ENCODE results near the gene FGD2. TPM values are rescaled to one million over a fixed set of nuclear protein-coding genes. Genes with fewer than 3 reads are reported as not detected.

FGD2 gene
- polyA plus RNA-seq, 1 experiment, result not detected

GRCh38 chr6:37030599-37030998 is 25.1 kb downstream of the FGD2 start:
- ChIA-PET CTCF (interaction anchor here (1.9 to 16.0 kb wide), 4 partner anchors 11 to 178 kb away, joined by 6 to 597 read pairs (median 55); partner anchors contain the start of gene PIM1), POLR2A (interaction anchor here (0.6 to 0.8 kb wide), 2 partner anchors 18 to 30 kb away, joined by 3 to 4 read pairs; no protein-coding TSS in a partner anchor)
- no peak for DNase-seq (ENCODE audit: low read depth, low spot score)
- H3K27ac ChIP-seq (ENCODE audit: low read depth, low read length), result no peak overlapping the region
- H3K9me3 ChIP-seq (ENCODE audit: control insufficient read depth, insufficient read depth, low read length), result no peaks in the 10 kb centered on the region
- H3K4me3 ChIP-seq (ENCODE audit: low read depth, low read length), result no peak overlapping the region
- no peak for TF ChIP-seq CTCF (IDR thresholded peaks at IDR 0.05; ENCODE audit: low read depth, low read length)
- no peaks in the 10 kb centered on the region for H3K27me3 ChIP-seq (ENCODE audit: control insufficient read depth, insufficient read depth, low read length)

- H3K4me3 ChIP-seq (ENCODE audit: low read depth, low read length), result no peak overlapping the region
- TF ChIP-seq CTCF (IDR thresholded peaks at IDR 0.05; ENCODE audit: low read depth, low read length), result no peak
- H3K27me3 ChIP-seq (ENCODE audit: control insufficient read depth, insufficient read depth, low read length), result no peaks in the 10 kb centered on the region
- no peak overlapping the region for H3K27ac ChIP-seq (ENCODE audit: low read depth, low read length)
- DNase-seq (ENCODE audit: low read depth, low spot score), result no peak
- CTCF ChIA-PET, result interaction anchor here (1.0 to 16.0 kb wide), 4 partner anchors 13 to 176 kb away, joined by 3 to 597 read pairs (median 28); no protein-coding TSS in a partner anchor
- no peaks in the 10 kb centered on the region for H3K9me3 ChIP-seq (ENCODE audit: control insufficient read depth, insufficient read depth, low read length)
- POLR2A ChIA-PET, result no interaction called here
Observed at GRCh38 chr6:37032239-37032638, 26.8 kb downstream of the FGD2 start.

- ChIA-PET POLR2A (no interaction called here), CTCF (interaction anchor here (1.6 to 2.5 kb wide), 3 partner anchors 12 to 177 kb away, joined by 6 to 9 read pairs (median 9); no protein-coding TSS in a partner anchor)
- H3K27ac ChIP-seq (ENCODE audit: low read depth, low read length), result no peak overlapping the region
- no peak for TF ChIP-seq CTCF (IDR thresholded peaks at IDR 0.05; ENCODE audit: low read depth, low read length)
- no peak for DNase-seq (ENCODE audit: low read depth, low spot score)
- H3K9me3 ChIP-seq (ENCODE audit: control insufficient read depth, insufficient read depth, low read length), result no peaks in the 10 kb centered on the region
- peaks cover 5% of the 10 kb centered on the region for H3K27me3 ChIP-seq (ENCODE audit: control insufficient read depth, insufficient read depth, low read length)
- H3K4me3 ChIP-seq (ENCODE audit: low read depth, low read length), result no peak overlapping the region
Observed at GRCh38 chr6:37033255-37033654, 27.8 kb downstream of the FGD2 start.

- no peak for TF ChIP-seq CTCF (IDR thresholded peaks at IDR 0.05; ENCODE audit: low read depth, low read length)
- no peak for DNase-seq (ENCODE audit: low read depth, low spot score)
- H3K27ac ChIP-seq (ENCODE audit: low read depth, low read length), result no peak overlapping the region
- peaks cover 5% of the 10 kb centered on the region for H3K27me3 ChIP-seq (ENCODE audit: control insufficient read depth, insufficient read depth, low read length)
- H3K4me3 ChIP-seq (ENCODE audit: low read depth, low read length), result no peak overlapping the region
- CTCF ChIA-PET, result interaction anchor here (0.7 to 2.5 kb wide), 6 partner anchors 12 to 267 kb away, joined by 3 to 9 read pairs (median 5); no protein-coding TSS in a partner anchor
- POLR2A ChIA-PET, result interaction anchor here (0.6 kb wide), 2 partner anchors 42 to 64 kb away, joined by 3 to 4 read pairs; no protein-coding TSS in a partner anchor
- no peaks in the 10 kb centered on the region for H3K9me3 ChIP-seq (ENCODE audit: control insufficient read depth, insufficient read depth, low read length)
Observed at GRCh38 chr6:37033819-37034795, 28.7 kb downstream of the FGD2 start.

- no peak for DNase-seq (ENCODE audit: low read depth, low spot score)
- no peak for TF ChIP-seq CTCF (IDR thresholded peaks at IDR 0.05; ENCODE audit: low read depth, low read length)
- H3K27me3 ChIP-seq (ENCODE audit: control insufficient read depth, insufficient read depth, low read length), result peaks cover 5% of the 10 kb centered on the region
- H3K27ac ChIP-seq (ENCODE audit: low read depth, low read length), result no peak overlapping the region
- no peaks in the 10 kb centered on the region; the same call in 1 of the 2 replicates for H3K9me3 ChIP-seq (ENCODE audit: control insufficient read depth, insufficient read depth, low read length)
- no peak overlapping the region for H3K4me3 ChIP-seq (ENCODE audit: low read depth, low read length)
- ChIA-PET CTCF (no interaction called here), POLR2A (no interaction called here)
Observed at GRCh38 chr6:37036146-37036545, 30.7 kb downstream of the FGD2 start.

Data from AG04450 (cell line).